Renal cortex interstitium (tissue), 11 donors: ENCODE data around the gene DRAXIN. TPM values are rescaled to one million over a fixed set of nuclear protein-coding genes. Genes with fewer than 3 reads are reported as not detected.
A peak's percentile ranks its signal among the peaks of the same experiment; 100 is the strongest.

ENCODE experiments used
- DNase-seq, 11 donors: peaks; one replicate each; pipeline ENCODE4 v3.0.0-alpha.2; 2013; ENCODE audit warnings: low read depth in 9 of 11, low spot score in 4 of 11; ENCODE audit errors: extremely low read depth in 1 of 11
- polyA plus RNA-seq, 3 donors: library from polyadenylated mRNA; unstranded; fragments of 120-200 nt; gene quantifications; one replicate each; pipeline ENCODE4 v1.2.1, GENCODE V29; 2013; ENCODE audit not compliant: insufficient read length in 3 of 3

DRAXIN gene
- polyA plus RNA-seq, 3 donors = 1.1 to 1.4 (median 1.2) TPM

- DNase-seq = no peak
These were observed 12.1 kb downstream of the DRAXIN start for GRCh38 chr1:11703357-11704193.

DNA sequence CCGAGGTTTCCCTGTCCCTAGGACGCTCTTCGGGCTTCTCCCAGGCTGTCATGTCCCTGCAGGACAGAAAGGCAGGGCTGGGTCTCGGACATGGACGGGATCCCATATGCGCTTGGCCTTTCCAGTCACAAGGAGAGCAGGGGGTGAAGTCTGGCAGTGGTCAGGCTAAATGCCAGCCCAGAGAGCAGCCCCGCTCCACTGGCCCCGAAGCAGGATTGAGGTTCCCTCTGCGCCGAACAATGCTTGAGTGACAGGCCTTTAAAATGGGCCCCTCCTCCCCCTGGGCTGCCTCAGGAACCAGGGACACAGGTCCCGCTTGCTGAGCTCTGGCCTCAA lies 12.7 kb downstream of the DRAXIN start:
- no peak for DNase-seq

DNA sequence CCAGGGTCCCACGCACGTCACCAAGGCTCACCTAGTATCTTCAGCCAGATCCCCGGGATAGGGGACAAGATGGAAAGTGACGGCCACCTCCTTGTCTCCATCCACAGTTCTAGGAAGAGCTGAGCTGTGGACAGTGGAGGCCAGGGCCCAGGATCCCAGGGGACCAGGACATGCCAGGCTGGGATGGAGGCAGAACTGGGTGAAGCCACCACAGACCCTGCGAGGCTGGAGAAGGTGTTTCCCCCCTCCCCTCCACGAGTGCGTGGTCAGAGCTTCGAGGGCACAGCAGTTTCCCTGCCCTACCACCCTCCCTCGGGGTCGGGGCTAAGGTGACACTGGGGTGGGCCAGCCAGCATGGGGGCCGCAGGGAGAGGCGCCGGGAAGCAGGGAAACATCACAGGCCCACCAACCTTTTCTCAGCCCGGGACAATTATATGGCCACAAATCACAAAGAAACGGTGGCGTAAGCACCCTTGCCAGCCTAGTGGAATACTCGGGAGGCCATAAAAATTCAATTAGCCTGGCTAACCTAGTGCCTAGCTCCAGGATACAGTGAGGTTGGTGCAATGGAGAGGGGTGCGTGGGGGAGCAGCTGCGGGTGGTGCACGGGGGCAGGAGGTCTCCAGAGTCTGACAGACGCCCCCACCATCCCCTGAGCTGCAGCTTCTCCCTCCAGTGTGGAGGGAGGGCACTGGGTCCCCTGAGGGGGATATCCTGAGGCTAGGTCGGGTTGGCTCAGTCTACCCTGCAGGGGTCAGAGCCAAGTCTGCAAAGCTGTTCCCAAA lies 13.4 kb downstream of the DRAXIN start:
- DNase-seq = no peak

- no peak for DNase-seq
These were observed 14.1 kb downstream of the DRAXIN start for GRCh38 chr1:11705596-11705995.

GRCh38 chr1:11706292-11706691 lies 14.8 kb downstream of the DRAXIN start:
- DNase-seq = no peak

DNA sequence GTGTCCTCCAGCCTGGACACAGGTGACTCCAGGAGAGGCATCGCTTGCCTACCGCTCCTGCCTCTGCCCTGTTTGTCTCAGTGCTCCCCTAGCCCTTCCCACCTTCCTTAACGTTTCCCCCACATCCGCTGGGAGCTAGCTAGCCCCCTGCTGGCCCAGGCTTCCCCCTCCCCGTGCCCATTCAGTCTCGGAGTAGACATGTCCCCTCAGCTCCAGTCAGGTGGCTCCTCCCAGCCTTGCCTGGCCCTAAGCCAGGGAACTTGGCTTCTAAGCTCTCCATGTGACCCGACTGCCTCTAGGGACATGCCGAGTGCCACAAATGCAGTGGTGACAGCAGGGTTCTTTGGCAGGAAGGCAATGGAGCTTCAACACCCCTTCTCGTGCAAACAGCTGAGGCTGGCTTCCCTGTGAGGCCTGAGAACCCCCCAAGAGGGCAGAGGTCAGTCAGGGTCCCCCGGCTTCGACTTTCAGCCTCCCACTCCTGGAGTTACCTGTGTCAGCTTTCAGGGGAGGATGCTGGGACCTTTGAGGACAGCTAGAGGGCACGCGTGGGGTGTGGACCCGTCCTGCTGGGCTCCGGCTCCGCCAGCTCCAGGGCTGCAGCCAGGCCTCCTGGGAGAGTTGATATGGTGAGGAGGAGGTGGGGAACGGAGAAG lies 16.2 kb downstream of the DRAXIN start:
- DNase-seq = no peak

GRCh38 chr1:11708554-11709350 lies 17.2 kb downstream of the DRAXIN start:
- DNase-seq = no peak

DNA sequence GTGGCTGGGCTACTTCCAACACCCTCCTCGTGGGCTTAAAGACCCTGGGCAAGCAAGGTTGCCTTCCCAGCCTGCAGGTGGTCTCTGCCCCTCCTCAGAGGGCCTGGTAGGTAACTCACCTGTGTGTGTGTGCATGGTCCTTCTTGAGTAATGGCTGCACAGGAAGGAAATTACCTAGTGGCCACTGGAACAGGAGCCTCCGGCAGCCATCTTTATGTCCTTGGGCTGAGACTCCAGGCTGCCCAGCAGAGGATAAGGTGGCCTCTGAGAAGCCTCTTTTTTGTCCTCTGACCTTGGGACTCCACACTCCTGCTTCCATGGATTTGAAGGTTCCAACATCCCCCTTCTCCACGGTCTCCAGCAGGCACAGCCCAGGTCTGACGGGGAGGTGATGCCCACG lies 20.0 kb downstream of the DRAXIN start:
- no peak for DNase-seq

DNA sequence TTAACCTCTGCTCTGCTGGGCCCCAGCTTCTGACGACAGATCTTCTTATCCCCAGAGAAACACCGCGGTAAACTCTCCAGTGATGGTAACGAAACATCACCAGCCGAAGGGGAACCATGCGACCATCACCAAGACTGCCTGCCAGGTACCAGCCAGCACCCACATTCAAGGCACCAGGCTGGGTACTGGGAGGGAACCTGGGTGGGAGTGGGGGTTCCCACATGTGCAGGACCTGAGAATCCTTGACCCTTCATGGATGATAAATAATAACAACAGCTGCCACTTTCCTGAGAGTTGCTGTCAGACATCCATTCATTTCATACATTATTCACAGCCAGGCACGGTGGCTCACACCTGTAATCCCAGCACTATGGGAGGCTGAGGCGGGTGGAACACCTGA lies 20.8 kb downstream of the DRAXIN start:
- DNase-seq = no peak

GRCh38 chr1:11713095-11713494 lies 21.6 kb downstream of the DRAXIN start:
- DNase-seq = no peak

GRCh38 chr1:11714831-11715575 lies 23.5 kb downstream of the DRAXIN start:
- no peak for DNase-seq

- peak in 2 of 11 donors; percentile 52 to 63 for DNase-seq
These were observed 28.0 kb downstream of the DRAXIN start for GRCh38 chr1:11719313-11720032.

DNA sequence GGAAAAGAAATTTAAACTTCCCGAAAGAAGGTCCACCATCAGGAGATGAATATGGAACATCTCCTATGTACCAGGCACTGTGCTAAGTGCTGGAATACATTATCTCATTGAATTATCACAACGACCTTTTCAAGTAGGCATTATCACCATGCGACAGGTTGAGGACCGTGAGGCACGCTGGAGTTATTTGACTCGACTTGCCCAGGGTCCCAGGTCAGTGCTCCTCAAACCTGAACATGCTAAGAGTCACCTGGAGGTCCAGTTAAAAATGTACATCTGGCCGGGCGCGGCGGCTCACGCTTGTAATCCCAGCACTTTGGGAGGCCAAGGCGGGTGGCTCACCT lies 28.5 kb downstream of the DRAXIN start:
- no peak for DNase-seq

DNA sequence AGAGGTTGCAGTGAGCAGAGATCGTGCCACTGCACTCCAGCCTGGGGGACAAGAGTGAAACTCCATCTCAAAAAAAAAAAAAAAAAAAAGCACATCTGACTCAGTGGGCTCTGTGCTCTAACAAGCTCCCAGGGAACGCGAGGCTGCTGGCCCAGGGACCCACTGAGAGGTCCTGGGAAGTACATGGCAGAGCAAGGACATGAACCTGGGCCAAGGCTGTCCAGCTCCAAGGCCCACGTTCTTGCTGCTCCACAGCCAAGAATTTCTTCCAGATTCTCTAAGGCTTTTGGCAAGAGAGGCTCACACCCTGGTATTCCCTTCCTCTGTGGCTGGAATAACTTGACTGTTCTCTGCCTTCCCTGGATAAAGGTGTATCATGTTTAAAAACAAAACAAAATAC lies 29.0 kb downstream of the DRAXIN start:
- no peak for DNase-seq

DNA sequence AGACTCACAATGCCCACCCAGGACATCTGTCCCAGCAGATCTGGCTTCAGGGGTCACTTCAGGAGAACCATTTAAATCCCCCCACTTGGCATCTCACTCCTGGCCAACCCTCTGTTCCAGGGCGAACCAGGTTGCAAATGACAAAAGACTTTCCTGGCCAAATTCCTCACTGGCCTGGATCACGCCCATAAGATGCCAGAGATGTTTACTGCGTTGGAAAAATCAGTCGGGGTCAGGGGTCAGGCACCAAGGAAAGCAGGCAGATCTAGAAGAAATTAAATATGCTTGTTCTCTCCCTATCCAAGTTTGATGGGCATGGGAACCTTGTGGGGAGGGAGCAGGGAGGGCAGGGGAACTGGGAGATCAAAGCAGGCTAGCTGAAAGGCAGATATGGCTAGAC lies 29.8 kb downstream of the DRAXIN start:
- DNase-seq = no peak

- DNase-seq = no peak
These were observed 31.0 kb downstream of the DRAXIN start for GRCh38 chr1:11722538-11722937.

DNA sequence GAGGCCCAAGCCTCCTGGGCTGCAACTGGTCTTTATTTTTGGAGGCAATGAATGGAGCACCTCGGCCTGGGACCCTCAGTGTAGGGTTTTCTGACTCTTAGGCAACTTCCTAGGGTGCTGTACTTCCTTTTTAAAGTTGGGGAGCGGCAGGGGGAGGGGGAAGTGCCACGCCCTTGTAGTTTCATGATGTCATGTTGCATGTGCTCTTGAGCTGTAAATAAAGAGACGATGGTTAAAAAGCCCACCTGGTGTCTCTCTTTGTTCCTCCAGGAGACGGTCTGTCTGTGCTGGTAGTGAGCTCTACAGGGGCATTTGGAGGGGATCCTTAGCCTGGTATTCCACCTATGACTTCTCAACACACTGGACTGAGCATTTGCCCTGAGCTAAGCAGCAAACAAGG lies 34.1 kb downstream of the DRAXIN start:
- no peak for DNase-seq

DNA sequence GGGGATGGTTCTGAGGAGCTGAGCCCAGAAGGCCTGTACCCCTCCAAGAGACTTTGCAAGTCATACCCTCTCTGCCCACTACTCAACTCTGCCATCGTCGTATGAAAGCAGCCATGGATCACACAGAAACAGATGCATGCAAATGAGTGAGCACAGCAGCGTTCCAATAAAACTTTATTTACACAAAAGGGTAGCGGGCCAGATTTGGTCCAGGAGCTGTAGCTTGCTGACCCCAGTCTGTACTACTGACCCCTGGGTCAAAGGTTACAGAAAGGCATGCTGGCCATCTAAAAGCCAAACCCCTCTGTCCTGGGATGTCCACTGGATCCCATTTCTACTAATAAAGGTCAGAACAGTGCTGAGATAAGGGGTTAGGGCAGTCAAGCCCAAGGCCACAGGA lies 35.6 kb downstream of the DRAXIN start:
- no peak for DNase-seq
